C4-2B (cell line): ENCODE results near the gene TACSTD2.
"Not testable (repeated sequence)": the region's sequence is repeated elsewhere in the genome, so short reads cannot be mapped to it uniquely, and the experiment has no call there.

Source experiments
- H3K27ac ChIP-seq: fragments of 450-650 bp; 2 replicates; pipeline ENCODE4 v1.5.1; 2017
- CTCF ChIP-seq: fragments of 450-650 bp; conservative IDR thresholded peaks from 2 replicates; pipeline ENCODE4 v1.5.1; 2017; ENCODE audit warnings: mild to moderate bottlenecking
- ZFX ChIP-seq: fragments of 450-650 bp; IDR thresholded peaks from 2 replicates; pipeline ENCODE4 v1.6.1; 2017

TACSTD2 gene

GRCh38 chr1:58572690-58573089 lies 4.4 kb downstream of the TACSTD2 start:
- H3K27ac ChIP-seq: no peak overlapping the region
- TF ChIP-seq CTCF (no peak), ZFX (no peak)

GRCh38 chr1:58571616-58572015 lies 5.4 kb downstream of the TACSTD2 start:
- H3K27ac ChIP-seq: no peak overlapping the region

GRCh38 chr1:58570817-58571216 lies 6.2 kb downstream of the TACSTD2 start:
- H3K27ac ChIP-seq: no peak overlapping the region
- TF ChIP-seq CTCF (no peak), ZFX (no peak)

More at GRCh38 chr1:58571616-58572015, 5.4 kb downstream of the TACSTD2 start:
- TF ChIP-seq ZFX: no peak
- TF ChIP-seq CTCF: no peak

- TF ChIP-seq CTCF: no peak
- TF ChIP-seq ZFX: no peak
- H3K27ac ChIP-seq: no peak overlapping the region
Observed at GRCh38 chr1:58570094-58570493, 7.0 kb downstream of the TACSTD2 start.

- H3K27ac ChIP-seq: no peak overlapping the region
- TF ChIP-seq CTCF (no peak), ZFX (no peak)
Observed at GRCh38 chr1:58568911-58569310, 8.1 kb downstream of the TACSTD2 start.

GRCh38 chr1:58568271-58568860 lies 8.7 kb downstream of the TACSTD2 start:
- TF ChIP-seq CTCF: no peak
- no peak for TF ChIP-seq ZFX
- no peak overlapping the region for H3K27ac ChIP-seq

- H3K27ac ChIP-seq: no peak overlapping the region
- TF ChIP-seq ZFX (no peak), CTCF (no peak)
Observed at GRCh38 chr1:58566339-58566738, 10.7 kb downstream of the TACSTD2 start.

- H3K27ac ChIP-seq: not testable (repeated sequence)
Observed at GRCh38 chr1:58563715-58564114, 13.3 kb downstream of the TACSTD2 start.
